H1 (cell line): ENCODE data around the gene PCYT1A. TPM values are rescaled to one million over a fixed set of nuclear protein-coding genes. Genes with fewer than 3 reads are reported as not detected.

Experiments
- CTCF ChIA-PET: fragments of 300-600 bp; sonication (Branson Sonifier 250); formaldehyde crosslinking; loops from one replicate; lab custom pipeline; 2021; ENCODE audit not compliant: partially characterized antibody; lab: Charles Lee
- POLR2A ChIA-PET: fragments of 300-600 bp; sonication (Branson Sonifier 250); formaldehyde crosslinking; loops from one replicate; lab custom pipeline; 2021; ENCODE audit warnings: inconsistent platforms; ENCODE audit not compliant: partially characterized antibody; lab: Charles Lee
- DNase-seq, 2 experiments: peaks; one replicate each; pipeline versions ENCODE4 v3.0.0 to v3.0.0-alpha.2; 2010 to 2022; ENCODE audit warnings: low spot score in 2 of 2, low read depth in 1 of 2, mixed read lengths in 1 of 2
- FAIRE-seq: peaks from 2 replicates; lab custom pipeline; 2011; peaks lifted over from hg19 to GRCh38; lab: Jason Lieb, UNC
- H2AFZ ChIP-seq: 2 replicates; pipeline ENCODE4 v1.8.1; 2012; ENCODE audit warnings: low read length, inconsistent platforms
- H2AK5ac ChIP-seq: 2 replicates; pipeline ENCODE4 v1.6.1; 2013; ENCODE audit warnings: low read depth, low read length
- H2BK120ac ChIP-seq: replicated peaks from 2 replicates; pipeline ENCODE3; 2013; ENCODE audit warnings: low read depth, low read length, inconsistent platforms
- H2BK12ac ChIP-seq: 2 replicates; pipeline ENCODE4 v1.6.1; 2013; ENCODE audit warnings: low read depth, low read length
- H2BK15ac ChIP-seq: 2 replicates; pipeline ENCODE4 v1.6.1; 2013; ENCODE audit warnings: low read length
- H2BK20ac ChIP-seq: 2 replicates; pipeline ENCODE4 v1.6.1; 2013; ENCODE audit warnings: low read length
- H2BK5ac ChIP-seq: 2 replicates; pipeline ENCODE4 v1.6.1; 2013; ENCODE audit warnings: low read depth, low read length
- H3K14ac ChIP-seq: 2 replicates; pipeline ENCODE4 v1.6.1; 2013; ENCODE audit warnings: inconsistent platforms; ENCODE audit not compliant: insufficient read length
- H3K18ac ChIP-seq: 2 replicates; pipeline ENCODE4 v1.6.1; 2013; ENCODE audit warnings: low read length; ENCODE audit errors: extremely low read depth
- H3K23ac ChIP-seq: 2 replicates; pipeline ENCODE4 v1.6.1; 2013; ENCODE audit warnings: inconsistent platforms; ENCODE audit not compliant: insufficient read length
- H3K23me2 ChIP-seq: 2 replicates; pipeline ENCODE4 v1.6.1; 2013; ENCODE audit warnings: low read depth, low read length
- H3K27ac ChIP-seq: 2 replicates; pipeline ENCODE4 v1.6.1; 2011; ENCODE audit warnings: low read depth, low read length, inconsistent platforms
- H3K27me3 ChIP-seq, 4 experiments: replicated peaks in 1 of 4; 1 replicate in 1 of 4; 2 replicates in 3 of 4; pipeline versions ENCODE4 v1.6.1 to v1.8.1; 2011 to 2013; ENCODE audit warnings: low read length in 3 of 4, mild to moderate bottlenecking in 3 of 4, inconsistent platforms in 2 of 4, mixed read lengths in 2 of 4, moderate library complexity in 1 of 4; ENCODE audit not compliant: control insufficient read depth in 3 of 4, insufficient read depth in 3 of 4; ENCODE audit errors: extremely low read depth in 1 of 4
- H3K36me3 ChIP-seq, 4 experiments: 2 replicates each; pipeline versions ENCODE4 v1.6.1 to v1.8.1; 2011 to 2013; ENCODE audit warnings: mild to moderate bottlenecking in 4 of 4, low read length in 3 of 4, moderate library complexity in 2 of 4, control low read depth in 1 of 4, inconsistent platforms in 1 of 4; ENCODE audit not compliant: insufficient read depth in 4 of 4, control insufficient read depth in 2 of 4
- H3K4ac ChIP-seq: replicated peaks from 2 replicates; pipeline ENCODE3; 2013; ENCODE audit warnings: low read length, low read depth, mixed read lengths, inconsistent platforms; ENCODE audit not compliant: insufficient read length
- H3K4me1 ChIP-seq, 4 experiments: replicated peaks in 1 of 4; 1 replicate in 1 of 4; 2 replicates in 3 of 4; pipeline versions ENCODE4 v1.6.1 to v1.8.1; 2011 to 2013; ENCODE audit warnings: low read length in 3 of 4, inconsistent platforms in 2 of 4, mixed read lengths in 1 of 4; ENCODE audit not compliant: insufficient read depth in 4 of 4, control insufficient read depth in 3 of 4
- H3K4me2 ChIP-seq, 2 experiments: 2 replicates each; pipeline versions ENCODE4 v1.6.1 to v1.8.1; 2011 to 2013; ENCODE audit warnings: low read depth in 2 of 2, low read length in 2 of 2, control low read depth in 1 of 2, inconsistent platforms in 1 of 2, mild to moderate bottlenecking in 1 of 2; ENCODE audit not compliant: insufficient read depth in 1 of 2
- H3K4me3 ChIP-seq, 4 experiments: fragments of 200-600, 300-600 bp in 1 of 4; sonication (generic), shearing (Covaris generic), sonication (Bioruptor Twin) in 1 of 4; 2 replicates each; pipeline versions ENCODE4 v1.5.1 to v1.8.1; 2011 to 2016; ENCODE audit warnings: low read length in 4 of 4, low read depth in 3 of 4, control low read depth in 2 of 4, inconsistent platforms in 2 of 4, mild to moderate bottlenecking in 2 of 4, mixed read lengths in 1 of 4, moderate library complexity in 1 of 4; ENCODE audit not compliant: insufficient read depth in 2 of 4; ENCODE audit errors: extremely low read depth in 1 of 4
- H3K56ac ChIP-seq: replicated peaks from 2 replicates; pipeline ENCODE3; 2013; ENCODE audit warnings: low read depth, mild to moderate bottlenecking, mixed read lengths, low read length, inconsistent platforms; ENCODE audit not compliant: insufficient read length
- H3K79me1 ChIP-seq: 2 replicates; pipeline ENCODE4 v1.6.1; 2013; ENCODE audit warnings: low read depth, low read length, control low read depth
- H3K79me2 ChIP-seq, 2 experiments: 2 replicates each; pipeline versions ENCODE4 v1.6.1 to v1.8.1; 2012 to 2013; ENCODE audit warnings: low read length in 2 of 2, mild to moderate bottlenecking in 2 of 2, inconsistent platforms in 1 of 2; ENCODE audit not compliant: insufficient read depth in 2 of 2, control insufficient read depth in 1 of 2
- H3K9ac ChIP-seq, 4 experiments: replicated peaks in 1 of 4; 1 replicate in 1 of 4; 2 replicates in 3 of 4; pipeline versions ENCODE4 v1.6.1 to v1.8.1; 2011 to 2013; ENCODE audit warnings: low read depth in 3 of 4, low read length in 3 of 4, control low read depth in 2 of 4, mild to moderate bottlenecking in 2 of 4, moderate library complexity in 2 of 4, inconsistent platforms in 1 of 4; ENCODE audit errors: extremely low read depth in 1 of 4
- H3K9me3 ChIP-seq, 2 experiments: 2 replicates each; pipeline versions ENCODE4 v1.6.1 to v1.8.1; 2012 to 2013; ENCODE audit warnings: mild to moderate bottlenecking in 2 of 2, moderate library complexity in 2 of 2, control low read depth in 1 of 2, inconsistent platforms in 1 of 2, low read depth in 1 of 2, low read length in 1 of 2, mixed read lengths in 1 of 2; ENCODE audit not compliant: insufficient read depth in 2 of 2
- H4K20me1 ChIP-seq, 2 experiments: replicated peaks in 1 of 2; 2 replicates each; pipeline versions ENCODE3 to v1.8.1; 2011 to 2013; ENCODE audit warnings: inconsistent platforms in 2 of 2, low read length in 2 of 2, mild to moderate bottlenecking in 1 of 2; ENCODE audit not compliant: insufficient read depth in 2 of 2, control insufficient read depth in 1 of 2
- H4K5ac ChIP-seq: 2 replicates; pipeline ENCODE4 v1.6.1; 2013; ENCODE audit warnings: low read length, low read depth, mixed read lengths, inconsistent platforms; ENCODE audit not compliant: insufficient read length
- H4K8ac ChIP-seq: 2 replicates; pipeline ENCODE4 v1.8.0; 2013; ENCODE audit warnings: mild to moderate bottlenecking, moderate library complexity, low read length, inconsistent platforms; ENCODE audit not compliant: insufficient read depth; ENCODE audit errors: extremely low read depth
- H4K91ac ChIP-seq: replicated peaks from 2 replicates; pipeline ENCODE3; 2013; ENCODE audit warnings: low read length, mixed read lengths, inconsistent platforms; ENCODE audit not compliant: insufficient read length
- BCL11A ChIP-seq, 2 experiments: IDR thresholded peaks; one replicate each; pipeline ENCODE4 v1.6.1; 2011; ENCODE audit warnings: low read depth in 2 of 2, low read length in 2 of 2, mild to moderate bottlenecking in 2 of 2
- WGBS, 2 experiments: shearing (Covaris generic) in 1 of 2; methylation state at CpG; one replicate each; pipeline versions ENCODE4 v1.1.6 to v1.1.7; 2013 to 2015; ENCODE audit warnings: low lambda C conversion rate in 2 of 2, mixed read lengths in 2 of 2, inconsistent platforms in 1 of 2, low coverage in 1 of 2, missing lambda C conversion rate in 1 of 2; ENCODE audit not compliant: insufficient replicate concordance in 2 of 2, insufficient coverage in 1 of 2, insufficient read length in 1 of 2; ENCODE audit errors: extremely low coverage in 1 of 2, missing lambda C conversion rate in 1 of 2; 5-methylcytosine and 5-hydroxymethylcytosine counted together
- polyA plus RNA-seq, 7 experiments: library from polyadenylated mRNA; depleted of rRNA in 3 of 7; stranded (reverse) in 5 of 7; unstranded in 2 of 7; fragments of >200 nt in 5 of 7; fragments of 200-250 nt in 2 of 7; gene quantifications; 1 replicate in 5 of 7; 2 replicates in 1 of 7; 4 replicates in 1 of 7; pipeline versions ENCODE4 v1.2.1 to v1.2.3, GENCODE V29; 2011 to 2013; ENCODE audit warnings: missing spikeins in 2 of 7, mixed read lengths in 2 of 7
- total RNA-seq: library from RNA; stranded (reverse); fragmentation: NEBNext Ultra II Directional; extraction: Animal tissue kit (Norgen Biotek cat#: 25700); gene quantifications from 2 replicates; pipeline ENCODE4 v1.2.1, GENCODE V29; 2021

The PCYT1A gene
- total and polyA plus RNA-seq, 2 of the 8 experiments (the other 6 are each of a cell fraction or from before 2014, with no cell fraction given), result 19.9 to 31.8 TPM

- H3K79me2 ChIP-seq, result no peaks in the 10 kb centered on the region
- H2BK5ac ChIP-seq, result no peak overlapping the region
- H3K4me2 ChIP-seq, result no peak overlapping the region
- H3K9ac ChIP-seq, result no peak overlapping the region
- H3K4me1 ChIP-seq, result peaks cover 0 to 3% (median under 1%) of the 10 kb centered on the region in 4 experiments; a peak in 3 of 7 replicates
- no peak overlapping the region for H3K23ac ChIP-seq
- no peak for DNase-seq
- no peak for TF ChIP-seq BCL11A (IDR thresholded peaks at IDR 0.05; ENCODE audit: low read depth in 2 of 2, low read length in 2 of 2)
- H4K5ac ChIP-seq, result no peak overlapping the region
- H2AFZ ChIP-seq, result no peak overlapping the region
- H3K4me3 ChIP-seq, result no peak overlapping the region
- no peak overlapping the region for H2BK15ac ChIP-seq
- H2AK5ac ChIP-seq, result no peak overlapping the region
- no peak overlapping the region for H2BK120ac ChIP-seq
- POLR2A ChIA-PET, result interaction anchor here (0.6 to 1.8 kb wide), 3 partner anchors 9 to 21 kb away, joined by 3 to 5 read pairs (median 3); no protein-coding TSS in a partner anchor
- no peaks in the 10 kb centered on the region for H4K20me1 ChIP-seq
- H3K9me3 ChIP-seq, result no peaks in the 10 kb centered on the region
- H2BK20ac ChIP-seq, result no peak overlapping the region
- H3K14ac ChIP-seq, result no peak overlapping the region
- H3K56ac ChIP-seq, result no peak overlapping the region
- H4K8ac ChIP-seq, result no peak overlapping the region
- H3K27ac ChIP-seq, result no peak overlapping the region
- no peak overlapping the region for H4K91ac ChIP-seq
- WGBS, 2 experiments, result 90% methylated on average over 8 of the region's 8 CpGs; no CpG with 5 or more reads in 1 of the 2 experiments
- H3K18ac ChIP-seq, result no peak overlapping the region
- H3K79me1 ChIP-seq, result no peaks in the 10 kb centered on the region
- no peaks in the 10 kb centered on the region for H3K23me2 ChIP-seq
- no peak overlapping the region for H3K4ac ChIP-seq
- no peak for FAIRE-seq
- CTCF ChIA-PET, result interaction anchor here (1.8 kb wide), 1 partner anchor 9 kb away, joined by 5 read pairs; no protein-coding TSS in a partner anchor
- H2BK12ac ChIP-seq, result no peak overlapping the region
- H3K36me3 ChIP-seq, result peaks cover 0 to 12% (median 4%) of the 10 kb centered on the region in 4 experiments; a peak in 3 of 8 replicates
- H3K27me3 ChIP-seq, result no peaks in the 10 kb centered on the region
These were observed 51.3 kb downstream of the PCYT1A start for GRCh38 chr3:196236223-196236622.
